Ovary (tissue), 3 donors: ENCODE data around the gene KRTAP4-7.

ENCODE experiments used
- CTCF ChIP-seq, 3 donors: fragments of 450-650 bp in 2 of 3; fragments of 200-600 bp in 1 of 3; IDR thresholded peaks; one replicate each; pipeline versions ENCODE4 v1.5.1 to v1.8.0; 2016 to 2022; ENCODE audit warnings: antibody characterized with exemption in 3 of 3, mild to moderate bottlenecking in 1 of 3
- EP300 ChIP-seq: sonication (generic); formaldehyde crosslinking; IDR thresholded peaks from one replicate; pipeline ENCODE4 v1.6.1; 2017; ENCODE audit warnings: antibody characterized with exemption
- donor health status: DM: no; HTN: no; CAD: no.

GRCh38 chr17:41058741-41059140, 25.2 kb upstream of the KRTAP4-7 start:
- TF ChIP-seq EP300 (no peak), CTCF (IDR thresholded peaks at IDR 0.05) (no peak)
